Testis (tissue), 2 donors: ENCODE measurements around the gene IFI27L2.

Experiments
- CTCF ChIP-seq, 3 experiments: fragments of 450-650 bp in 2 of 3; fragments of 200-600 bp in 1 of 3; sonication (generic) in 1 of 3; IDR thresholded peaks; one replicate each; pipeline ENCODE4 v1.5.1; 2016 to 2019; ENCODE audit warnings: antibody characterized with exemption in 3 of 3, mild to moderate bottlenecking in 2 of 3, moderate library complexity in 1 of 3
- POLR2A ChIP-seq: fragments of 450-650 bp; IDR thresholded peaks from one replicate; pipeline ENCODE4 v1.6.1; 2017; ENCODE audit warnings: antibody characterized with exemption, mild to moderate bottlenecking, moderate library complexity

- TF ChIP-seq CTCF (IDR thresholded peaks at IDR 0.05), result no peak
- no peak for TF ChIP-seq POLR2A
These were observed 27.7 kb downstream of the IFI27L2 start for GRCh38 chr14:94101748-94102147.
